GM18526 (cell line): Measurements from ENCODE around the gene ADCY9.

Experiments
- POLR2A ChIP-seq: IDR thresholded peaks from 3 replicates; pipeline ENCODE4 v1.6.1; 2011; ENCODE audit not compliant: insufficient read length; ENCODE audit errors: extremely low read depth

ADCY9 gene

GRCh38 chr16:4038448-4038847 is 77.8 kb downstream of the ADCY9 start:
- TF ChIP-seq POLR2A = no peak

GRCh38 chr16:4034963-4035362 is 81.3 kb downstream of the ADCY9 start:
- TF ChIP-seq POLR2A = no peak

DNA sequence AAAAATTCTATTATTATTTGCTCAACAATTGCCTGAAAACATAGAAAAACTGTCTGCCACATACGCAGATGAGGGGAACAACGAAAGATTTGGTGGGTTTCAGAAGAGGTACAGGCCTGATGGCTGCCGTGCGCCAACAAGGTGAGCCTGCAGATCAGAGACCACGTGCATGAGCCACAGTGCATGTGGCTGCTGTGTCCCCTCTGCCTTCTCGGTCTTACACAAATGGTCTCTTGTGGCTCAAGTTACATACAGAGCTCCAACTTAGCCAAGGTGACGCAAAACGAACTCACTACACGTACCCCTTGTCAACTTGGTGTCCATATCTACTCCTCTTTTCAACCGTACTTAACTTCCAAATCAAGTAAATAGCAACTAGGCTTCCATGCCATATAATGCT is 82.3 kb downstream of the ADCY9 start:
- TF ChIP-seq POLR2A = no peak

DNA sequence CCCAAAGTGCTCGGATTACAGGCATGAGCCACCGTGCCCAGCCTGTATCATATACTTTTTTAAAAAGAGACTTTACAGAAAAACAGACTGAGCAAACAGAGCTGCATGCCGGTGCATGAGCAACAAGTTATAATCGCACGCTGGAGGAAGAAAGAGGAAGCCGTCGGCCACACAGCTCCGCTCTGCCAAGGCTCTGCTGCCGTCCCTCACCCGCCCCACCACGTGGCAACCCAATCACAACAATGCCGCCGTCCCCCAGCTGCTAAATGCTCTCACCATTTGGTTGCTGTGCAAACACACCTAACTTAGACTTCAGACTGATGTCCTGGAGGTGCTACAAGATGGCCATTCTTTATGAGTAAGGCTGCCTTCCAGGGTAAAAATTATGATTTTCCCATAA is 83.5 kb downstream of the ADCY9 start:
- no peak for TF ChIP-seq POLR2A

DNA sequence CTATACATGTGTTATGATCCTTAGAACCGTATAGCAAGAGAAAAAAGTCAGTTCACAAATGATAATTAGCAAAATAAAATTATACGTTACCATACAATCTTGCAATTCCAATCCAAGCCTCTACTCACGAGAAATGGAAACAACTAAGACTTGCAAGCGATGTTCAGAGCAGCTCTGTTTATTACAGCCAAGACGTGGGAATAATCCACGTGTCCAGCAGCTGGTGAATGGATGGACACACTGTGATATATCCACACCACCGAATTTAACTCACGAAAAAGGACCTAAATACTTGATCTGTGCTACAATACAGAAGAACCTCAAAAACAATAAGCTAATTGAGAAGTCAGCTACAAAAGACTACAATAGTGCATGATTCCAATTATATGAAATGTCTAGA is 88.1 kb downstream of the ADCY9 start:
- TF ChIP-seq POLR2A = no peak

- no peak for TF ChIP-seq POLR2A
These were observed 89.4 kb downstream of the ADCY9 start for GRCh38 chr16:4026854-4027253.

GRCh38 chr16:4025428-4025827 is 90.8 kb downstream of the ADCY9 start:
- TF ChIP-seq POLR2A = no peak

- TF ChIP-seq POLR2A = no peak
These were observed 94.3 kb downstream of the ADCY9 start for GRCh38 chr16:4021916-4022315.

- no peak for TF ChIP-seq POLR2A
These were observed 95.0 kb downstream of the ADCY9 start for GRCh38 chr16:4021070-4021779.

- TF ChIP-seq POLR2A = no peak
These were observed 96.9 kb downstream of the ADCY9 start for GRCh38 chr16:4019371-4019791.

GRCh38 chr16:4018391-4018790 is 97.9 kb downstream of the ADCY9 start:
- TF ChIP-seq POLR2A = no peak

GRCh38 chr16:4017807-4018206 is 98.4 kb downstream of the ADCY9 start:
- no peak for TF ChIP-seq POLR2A

DNA sequence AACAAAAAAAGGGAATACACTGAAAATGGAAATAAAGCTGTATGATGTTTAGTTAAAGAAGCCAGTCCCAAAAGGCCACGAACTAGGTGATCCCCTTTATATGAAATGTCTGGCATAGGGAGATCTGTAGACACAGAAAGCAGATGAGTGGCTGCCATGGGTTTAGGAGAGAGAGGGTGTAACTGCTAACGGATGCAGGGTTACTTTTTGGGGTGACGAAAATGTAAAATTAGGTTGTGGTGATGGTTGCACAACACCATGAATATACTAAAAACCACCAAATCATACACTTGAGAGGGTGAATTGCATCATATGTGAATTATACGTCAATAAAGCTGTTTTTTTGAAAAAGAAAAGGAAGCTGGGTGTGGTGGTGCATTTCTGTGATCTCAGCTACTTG is 99.6 kb downstream of the ADCY9 start:
- TF ChIP-seq POLR2A = no peak

GRCh38 chr16:4016005-4016352 is 100.3 kb downstream of the ADCY9 start:
- no peak for TF ChIP-seq POLR2A

- TF ChIP-seq POLR2A = no peak
These were observed 100.8 kb downstream of the ADCY9 start for GRCh38 chr16:4015275-4016004.

DNA sequence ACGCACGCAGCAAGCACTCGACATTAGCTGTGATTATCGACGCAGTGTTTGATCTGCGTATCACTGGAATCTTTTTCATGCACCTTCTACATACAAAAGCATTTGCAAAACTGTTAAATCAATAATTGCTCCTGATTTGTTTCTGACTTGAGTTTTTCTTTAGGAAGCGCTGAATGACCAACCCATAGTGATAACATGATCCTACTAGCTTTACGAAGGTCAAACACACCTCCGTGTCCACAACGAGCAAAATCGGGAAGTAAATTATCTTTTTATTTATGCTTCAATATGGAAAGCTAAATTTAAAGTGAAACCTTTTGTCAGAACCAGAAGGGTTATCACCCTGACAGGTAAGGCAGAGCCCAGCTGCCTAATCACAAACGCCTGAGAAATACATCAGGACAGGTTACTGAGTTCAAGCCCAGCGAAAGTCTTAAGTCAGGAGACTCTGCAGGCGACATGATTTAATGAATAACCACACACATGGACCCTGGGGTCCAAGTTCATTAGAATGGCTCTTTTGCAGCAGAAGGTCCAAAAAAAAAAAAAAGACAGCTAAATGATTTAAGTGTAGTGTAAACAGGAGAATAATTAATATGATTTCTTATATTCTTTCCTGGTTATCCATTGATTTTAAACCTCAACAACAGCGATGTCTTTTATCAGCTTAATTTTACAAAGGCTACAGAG is 104.2 kb downstream of the ADCY9 start:
- TF ChIP-seq POLR2A = no peak
